ENCODE results near the gene ST14.
"Not testable (repeated sequence)": the region's sequence is repeated elsewhere in the genome, so short reads cannot be mapped to it uniquely, and the experiment has no call there.

The ST14 gene

DNA sequence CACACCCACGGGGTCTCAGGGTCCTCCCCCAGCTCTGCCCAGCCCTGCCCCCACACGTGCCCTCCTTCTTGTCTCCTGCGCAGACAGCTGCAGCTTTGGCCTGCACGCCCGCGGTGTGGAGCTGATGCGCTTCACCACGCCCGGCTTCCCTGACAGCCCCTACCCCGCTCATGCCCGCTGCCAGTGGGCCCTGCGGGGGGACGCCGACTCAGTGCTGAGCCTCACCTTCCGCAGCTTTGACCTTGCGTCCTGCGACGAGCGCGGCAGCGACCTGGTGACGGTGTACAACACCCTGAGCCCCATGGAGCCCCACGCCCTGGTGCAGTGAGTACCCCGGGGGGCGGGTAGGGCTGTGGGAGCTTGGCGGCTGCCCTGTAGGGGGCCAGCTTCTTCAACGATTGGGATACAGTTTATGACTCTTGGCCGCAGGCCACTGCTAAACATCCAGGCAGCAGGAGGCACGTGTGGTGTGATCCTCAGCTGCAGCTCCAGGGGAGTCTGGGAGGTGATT is 30.8 kb downstream of the ST14 start:
- no peak for DNase-seq

DNA sequence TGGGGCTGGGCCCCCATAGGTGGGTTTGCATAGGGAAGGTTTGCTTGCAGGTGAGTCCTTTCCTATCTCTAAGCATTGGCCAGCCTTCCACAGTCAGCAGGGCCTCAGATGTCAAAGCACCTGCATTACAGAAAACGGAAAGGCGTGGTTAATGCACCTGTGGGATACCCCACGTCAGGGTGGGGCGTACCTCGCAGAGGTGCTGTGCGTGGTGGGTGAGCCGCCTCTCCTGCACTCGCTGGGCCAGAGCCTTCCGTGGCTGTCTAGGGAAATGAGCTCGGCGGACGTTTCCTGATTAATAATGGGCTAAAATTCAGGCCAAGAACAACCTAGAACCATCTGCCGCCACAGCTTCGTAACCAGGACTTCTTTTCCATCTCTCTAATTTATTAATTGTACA is 32.3 kb downstream of the ST14 start:
- no peak for DNase-seq

DNA sequence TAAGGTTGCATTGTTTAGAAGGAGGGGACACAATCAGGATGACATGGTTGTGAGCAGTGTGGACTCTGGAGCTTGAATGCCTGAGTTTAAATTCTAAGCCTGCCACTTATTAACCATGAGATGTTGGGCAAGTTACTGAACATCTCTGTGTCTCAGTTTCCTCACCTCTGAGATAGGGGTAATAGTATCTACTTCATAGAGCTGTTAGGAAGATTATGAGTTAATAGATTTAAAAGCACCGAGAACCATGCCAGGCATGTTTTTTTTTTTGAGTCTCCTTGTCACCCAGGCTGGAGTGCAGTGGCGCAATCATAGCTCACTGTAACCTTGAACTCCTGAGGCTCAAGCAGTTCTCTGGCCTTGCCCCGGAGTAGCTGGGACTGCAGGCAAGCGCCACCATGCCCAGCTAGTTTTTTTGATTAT is 33.3 kb downstream of the ST14 start:
- DNase-seq: no peak

DNA sequence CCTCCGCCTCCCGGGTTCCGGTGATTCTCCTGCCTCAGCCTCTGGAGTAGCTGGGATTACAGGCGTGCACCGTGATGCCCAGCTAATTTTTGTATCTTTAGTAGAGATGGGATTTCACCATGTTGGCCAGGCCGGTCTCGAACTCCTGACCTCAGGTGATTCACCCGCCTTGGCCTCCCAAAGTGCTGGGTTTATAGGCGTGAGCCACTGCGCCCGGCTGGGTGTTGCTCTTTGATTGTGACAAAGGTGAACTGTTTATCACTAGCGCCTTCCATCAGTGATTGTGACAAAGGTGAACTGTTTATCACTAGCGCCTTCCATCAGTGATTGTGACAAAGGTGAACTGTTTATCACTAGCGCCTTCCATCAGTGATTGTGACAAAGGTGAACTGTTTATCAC is 34.0 kb downstream of the ST14 start:
- not testable (repeated sequence) for DNase-seq

DNA sequence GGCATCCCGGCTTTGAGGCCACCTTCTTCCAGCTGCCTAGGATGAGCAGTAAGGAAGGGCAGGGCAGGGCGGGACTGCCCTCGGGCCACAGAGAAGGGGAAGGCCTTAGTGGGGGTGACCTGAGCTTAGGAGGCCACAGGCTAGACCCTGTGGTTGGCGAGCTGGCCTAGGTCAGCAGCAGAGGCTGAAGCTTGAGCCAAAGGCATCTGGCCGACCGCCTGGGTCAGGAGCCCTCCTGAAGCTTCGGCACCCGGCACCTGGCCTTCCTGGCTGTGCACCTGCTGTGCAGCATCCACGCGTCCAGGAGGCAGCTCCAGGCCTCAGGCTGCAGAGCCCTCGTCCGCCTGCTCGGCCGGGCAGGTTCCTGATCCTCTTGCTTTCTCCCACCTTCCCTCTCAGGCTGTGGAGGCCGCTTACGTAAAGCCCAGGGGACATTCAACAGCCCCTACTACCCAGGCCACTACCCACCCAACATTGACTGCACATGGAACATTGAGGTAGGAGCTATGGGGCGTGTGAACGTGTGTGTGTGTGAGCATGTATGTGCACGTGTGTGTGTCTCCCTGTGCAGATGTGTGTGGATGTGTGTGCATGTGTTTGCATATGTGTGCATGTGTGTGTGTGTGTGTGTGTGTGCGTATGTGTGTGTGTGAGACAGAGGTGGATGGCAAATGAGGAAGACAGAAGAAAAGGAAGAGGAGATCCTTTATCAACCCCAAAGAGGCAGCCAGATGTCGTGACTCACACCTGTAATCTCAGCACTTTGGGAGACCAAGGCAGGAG is 34.9 kb downstream of the ST14 start:
- DNase-seq: no peak

DNA sequence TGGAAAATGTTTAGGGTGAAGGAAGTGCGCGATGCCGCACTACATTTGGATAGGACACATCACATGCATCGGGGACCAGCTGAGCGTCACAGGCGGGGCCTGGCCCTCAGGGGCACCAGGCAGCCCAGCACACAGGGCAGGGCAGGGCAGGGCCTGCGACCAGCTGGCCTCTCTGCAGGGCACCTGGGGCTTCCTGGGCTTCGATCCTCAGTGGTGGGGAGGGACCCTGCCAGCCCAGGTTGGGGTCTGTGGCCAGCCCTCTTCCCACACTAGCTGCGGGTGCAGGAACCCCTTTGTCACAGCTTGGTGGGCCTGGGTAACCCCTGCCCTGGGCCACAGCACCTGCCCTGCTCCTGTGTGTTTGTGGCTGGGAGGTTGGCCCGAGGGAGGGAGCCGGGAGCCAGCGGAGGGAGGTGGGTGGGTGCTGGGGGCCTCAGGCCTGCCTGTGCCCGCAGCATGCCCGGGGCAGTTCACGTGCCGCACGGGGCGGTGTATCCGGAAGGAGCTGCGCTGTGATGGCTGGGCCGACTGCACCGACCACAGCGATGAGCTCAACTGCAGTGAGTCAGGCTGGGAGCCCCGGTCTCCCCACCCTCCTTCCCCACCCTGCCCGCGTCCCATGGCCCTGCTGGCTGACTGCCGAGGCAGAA is 37.9 kb downstream of the ST14 start:
- no peak for DNase-seq

DNA sequence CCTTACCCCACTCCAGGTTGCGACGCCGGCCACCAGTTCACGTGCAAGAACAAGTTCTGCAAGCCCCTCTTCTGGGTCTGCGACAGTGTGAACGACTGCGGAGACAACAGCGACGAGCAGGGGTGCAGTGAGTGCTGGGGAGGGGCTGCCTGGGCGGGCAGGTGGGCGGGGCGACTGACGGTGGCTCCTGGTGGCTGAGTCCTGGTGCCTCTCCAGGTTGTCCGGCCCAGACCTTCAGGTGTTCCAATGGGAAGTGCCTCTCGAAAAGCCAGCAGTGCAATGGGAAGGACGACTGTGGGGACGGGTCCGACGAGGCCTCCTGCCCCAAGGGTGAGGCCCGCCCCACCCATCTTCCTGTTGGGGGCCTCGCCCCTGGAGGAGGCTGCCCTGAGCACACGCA is 38.7 kb downstream of the ST14 start:
- no peak for DNase-seq

DNA sequence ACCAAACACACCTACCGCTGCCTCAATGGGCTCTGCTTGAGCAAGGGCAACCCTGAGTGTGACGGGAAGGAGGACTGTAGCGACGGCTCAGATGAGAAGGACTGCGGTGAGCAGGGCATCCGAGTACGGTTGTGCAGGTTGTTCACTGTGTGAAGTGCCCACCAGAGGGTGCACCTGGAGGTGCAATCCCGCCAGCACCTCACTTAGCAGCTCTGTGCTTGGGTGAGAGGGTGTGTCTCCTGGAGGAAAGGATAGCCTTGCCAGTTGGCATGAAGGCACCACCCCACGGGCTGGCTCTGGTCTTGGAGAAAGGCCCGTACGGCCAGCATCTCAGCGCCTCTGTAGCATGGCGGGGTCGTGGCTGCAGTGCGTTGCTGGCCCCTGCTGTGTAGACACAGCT is 39.4 kb downstream of the ST14 start:
- no peak for DNase-seq

DNA sequence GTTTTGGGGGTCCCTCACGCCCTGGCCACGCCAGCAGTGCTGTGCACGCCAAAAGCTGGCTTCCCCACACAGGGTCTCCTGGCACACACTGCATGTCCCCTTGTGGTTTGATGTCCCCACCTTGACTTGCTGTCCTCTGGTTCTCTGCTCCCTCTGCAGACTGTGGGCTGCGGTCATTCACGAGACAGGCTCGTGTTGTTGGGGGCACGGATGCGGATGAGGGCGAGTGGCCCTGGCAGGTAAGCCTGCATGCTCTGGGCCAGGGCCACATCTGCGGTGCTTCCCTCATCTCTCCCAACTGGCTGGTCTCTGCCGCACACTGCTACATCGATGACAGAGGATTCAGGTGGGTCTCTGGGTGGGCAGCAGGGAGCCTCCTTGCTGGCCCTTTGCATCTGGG is 40.2 kb downstream of the ST14 start:
- no peak for DNase-seq

DNA sequence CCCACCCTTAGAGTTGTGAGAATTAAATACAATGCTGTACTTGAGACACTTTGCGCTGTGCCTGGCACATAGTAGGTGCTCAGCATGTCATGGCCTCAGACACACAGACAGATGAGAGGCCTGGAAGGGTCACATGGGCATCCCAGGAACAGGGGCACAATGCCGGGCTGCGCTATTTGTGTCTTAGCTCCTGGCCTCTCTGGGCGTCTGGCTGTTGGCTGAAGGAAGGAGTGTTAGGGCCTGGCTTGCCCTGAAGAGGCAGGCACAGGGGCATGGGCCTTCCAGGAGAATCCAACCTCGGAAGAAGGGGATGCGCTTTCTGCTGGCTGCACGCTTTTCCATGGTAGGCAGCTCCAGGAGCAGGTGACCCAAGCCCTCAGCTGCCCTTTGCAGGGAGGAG is 41.4 kb downstream of the ST14 start:
- no peak for DNase-seq

DNA sequence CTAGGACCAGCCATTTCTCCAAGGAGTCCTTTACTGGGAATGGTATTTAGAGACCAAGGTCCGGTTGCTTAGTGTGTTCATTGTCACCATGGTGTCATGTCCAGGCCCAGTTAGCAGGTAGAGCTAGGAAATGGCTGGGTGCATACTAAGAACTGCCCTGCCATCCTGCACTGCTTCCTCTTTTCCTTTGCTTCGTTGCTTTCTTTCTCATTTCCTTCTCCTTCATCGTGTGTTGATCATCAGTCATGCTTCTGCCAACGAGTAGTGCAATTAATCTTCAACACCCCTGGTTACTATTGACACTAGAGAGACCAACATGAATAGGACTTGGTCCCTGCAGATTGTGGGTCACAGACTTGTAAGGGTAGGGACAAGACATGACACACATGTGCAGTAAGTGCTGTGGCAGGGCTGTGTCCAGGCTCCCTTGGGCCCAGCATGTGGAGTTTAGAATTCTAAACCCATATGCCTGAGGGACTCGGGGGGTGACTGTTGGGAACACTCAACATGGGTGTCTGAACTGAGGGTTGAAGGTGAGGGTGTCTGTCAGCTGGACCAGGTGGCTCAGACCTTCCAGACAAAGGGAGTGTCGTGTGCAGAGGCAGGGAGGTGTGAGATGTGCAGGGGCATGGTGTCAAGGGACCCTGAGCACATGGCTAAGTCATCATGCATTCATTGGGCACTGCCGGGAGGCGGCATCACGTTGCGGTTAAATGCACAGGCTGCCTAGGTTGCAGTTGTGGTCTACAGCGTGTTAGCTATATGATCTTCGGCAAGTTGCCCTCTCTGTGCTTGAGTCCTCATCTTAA is 42.6 kb downstream of the ST14 start:
- DNase-seq: no peak

DNA sequence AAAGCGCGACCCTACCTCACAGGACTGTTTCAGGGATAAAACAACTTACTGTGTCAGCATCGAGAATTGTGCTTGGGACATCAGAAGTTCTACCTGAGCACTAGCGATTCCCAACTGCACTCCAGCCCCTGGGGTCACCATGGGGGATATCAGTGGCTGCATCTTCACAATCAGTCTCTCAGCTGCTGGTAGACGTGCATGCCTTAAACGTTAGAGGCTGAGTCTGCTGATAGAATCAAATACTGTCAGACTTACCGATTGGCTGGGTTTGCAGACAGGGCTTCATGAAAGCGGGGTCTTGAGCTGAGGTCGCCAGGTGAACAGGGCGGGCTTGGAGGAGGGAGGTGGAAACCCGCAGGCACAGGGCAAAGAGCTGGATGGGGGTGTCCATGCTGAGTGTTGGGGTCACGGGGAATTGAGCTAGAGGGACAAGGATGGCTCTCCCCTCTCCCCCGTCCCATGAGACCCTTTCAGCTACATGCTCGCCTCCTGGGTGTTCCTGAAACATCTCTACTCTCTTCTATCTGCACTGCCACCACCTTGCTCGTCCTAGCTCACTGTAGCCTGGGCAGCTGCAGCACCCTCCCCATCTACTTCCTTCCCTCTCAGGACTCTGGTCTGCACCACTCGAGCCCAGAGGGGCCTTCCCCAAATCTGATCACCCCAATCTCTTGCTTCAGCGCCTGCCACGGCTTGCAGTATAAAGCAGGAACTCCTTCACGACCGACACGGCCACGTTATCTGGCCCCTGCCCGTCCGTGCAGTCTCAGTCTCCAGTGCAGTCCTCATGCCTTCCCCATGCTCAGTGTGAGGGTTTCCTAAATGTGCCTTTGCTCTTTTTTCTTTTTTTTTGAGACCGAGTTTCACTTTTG is 43.5 kb downstream of the ST14 start:
- DNase-seq: no peak

DNA sequence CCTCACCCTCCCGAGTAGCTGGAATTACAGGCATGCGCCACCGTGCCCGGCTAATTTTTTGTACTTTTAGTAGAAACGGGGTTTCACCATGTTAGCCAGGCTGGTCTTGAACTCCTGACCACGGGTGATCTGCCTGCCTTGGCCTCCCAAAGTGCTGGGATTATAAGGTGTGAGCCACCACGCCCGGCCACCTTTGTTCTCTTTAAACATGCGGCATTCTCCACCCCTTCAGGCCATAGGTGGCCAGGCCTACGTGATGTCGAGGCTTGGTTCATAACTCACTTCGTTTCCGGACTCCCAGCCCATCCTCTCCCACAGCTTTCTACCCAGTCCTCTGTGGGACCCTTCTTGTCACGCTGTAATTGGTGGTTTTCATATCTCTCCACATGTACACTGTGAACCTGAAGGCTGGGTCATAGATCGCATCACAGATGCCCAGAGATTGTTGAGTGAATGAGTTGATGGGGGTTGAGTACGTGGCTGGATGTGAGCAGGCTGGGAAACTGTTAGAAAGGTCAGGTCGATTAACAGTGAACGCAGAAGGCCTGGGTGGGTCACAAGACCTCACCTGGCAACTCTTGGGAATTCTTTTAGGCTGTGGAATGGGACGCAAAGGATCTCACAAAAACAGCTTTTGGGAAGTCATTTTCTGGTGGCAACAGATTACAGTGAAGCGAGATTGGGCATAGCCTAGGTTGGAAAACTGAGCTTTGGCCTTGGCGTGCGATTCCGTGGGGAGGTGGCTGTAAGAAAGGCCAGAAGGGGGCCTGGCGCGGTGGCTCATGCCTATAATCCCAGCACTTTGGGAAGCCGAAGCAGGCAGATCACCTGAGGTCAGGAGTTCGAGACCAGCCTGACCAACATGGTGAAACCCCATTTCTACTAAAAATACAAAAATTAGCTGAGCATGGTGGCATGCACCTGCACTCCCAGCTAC is 44.5 kb downstream of the ST14 start:
- DNase-seq: no peak

DNA sequence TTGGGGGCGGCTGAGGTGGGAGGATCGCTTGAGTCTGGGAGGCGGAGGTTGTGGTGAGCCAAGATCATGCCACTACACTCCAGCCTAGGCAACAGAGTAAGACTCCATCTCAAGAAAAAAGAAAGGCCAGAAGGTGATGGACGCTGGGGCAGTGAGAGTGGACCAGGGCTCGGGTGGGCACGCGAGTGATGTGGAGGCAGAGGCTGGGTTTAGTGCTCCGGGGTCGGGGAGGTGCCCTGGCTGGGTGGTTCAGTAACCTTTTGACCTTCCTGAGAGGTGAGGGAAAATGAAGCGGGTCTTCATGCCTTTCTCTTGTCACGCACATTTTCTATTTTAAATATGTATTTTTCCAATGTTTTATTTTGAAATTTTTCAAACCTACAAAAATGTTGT is 45.1 kb downstream of the ST14 start:
- no peak for DNase-seq

DNA sequence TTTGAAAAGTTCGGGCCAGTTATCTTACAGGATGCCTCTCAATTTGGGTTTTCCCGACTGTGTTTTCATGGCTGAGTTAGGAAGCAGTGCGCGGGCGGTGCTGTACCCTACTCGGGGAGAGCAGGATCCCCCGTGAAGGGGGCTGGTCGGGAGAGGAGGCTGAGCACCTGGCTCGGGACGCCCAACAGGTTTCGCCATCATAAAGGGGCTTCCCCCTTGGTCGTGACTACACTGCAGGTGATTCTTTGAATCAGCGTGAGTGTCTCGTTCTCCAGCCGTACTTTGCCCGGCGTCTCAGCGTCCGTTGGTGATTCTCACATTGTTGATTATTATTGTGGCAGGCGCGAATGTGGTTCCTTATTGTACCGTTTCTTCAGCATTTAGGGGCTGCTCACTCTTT is 46.6 kb downstream of the ST14 start:
- DNase-seq: no peak

DNA sequence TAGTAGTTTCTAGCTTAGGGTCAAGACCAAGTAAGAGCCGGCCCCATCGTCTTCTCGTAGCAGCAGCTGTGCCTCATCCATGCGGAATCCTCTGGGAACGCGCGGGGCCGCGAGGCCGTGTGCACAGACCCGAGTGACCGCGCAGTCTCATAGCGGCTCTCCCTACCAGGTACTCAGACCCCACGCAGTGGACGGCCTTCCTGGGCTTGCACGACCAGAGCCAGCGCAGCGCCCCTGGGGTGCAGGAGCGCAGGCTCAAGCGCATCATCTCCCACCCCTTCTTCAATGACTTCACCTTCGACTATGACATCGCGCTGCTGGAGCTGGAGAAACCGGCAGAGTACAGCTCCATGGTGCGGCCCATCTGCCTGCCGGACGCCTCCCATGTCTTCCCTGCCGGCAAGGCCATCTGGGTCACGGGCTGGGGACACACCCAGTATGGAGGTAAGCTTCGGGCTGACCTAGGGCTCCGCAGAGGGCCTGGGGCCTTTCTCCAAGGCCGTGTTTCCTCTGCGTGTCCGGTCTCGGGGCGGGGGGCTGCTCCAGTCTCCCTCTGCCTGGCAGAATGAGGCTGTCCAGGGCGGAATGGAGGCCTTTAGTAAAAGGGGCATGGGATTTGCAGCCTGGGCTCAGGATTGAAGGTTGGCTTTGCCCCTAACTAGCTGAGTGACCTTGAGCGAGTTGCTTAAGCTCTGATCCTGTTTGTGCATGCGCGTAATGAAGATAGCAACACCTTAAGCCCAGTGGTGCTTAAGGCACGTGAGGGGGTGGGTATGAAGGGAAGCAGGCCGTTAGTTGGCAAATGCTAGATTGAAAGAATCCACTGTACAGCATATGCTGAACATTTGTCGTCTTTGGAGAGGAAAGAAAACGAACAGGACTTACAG is 48.9 kb downstream of the ST14 start:
- DNase-seq: no peak

DNA sequence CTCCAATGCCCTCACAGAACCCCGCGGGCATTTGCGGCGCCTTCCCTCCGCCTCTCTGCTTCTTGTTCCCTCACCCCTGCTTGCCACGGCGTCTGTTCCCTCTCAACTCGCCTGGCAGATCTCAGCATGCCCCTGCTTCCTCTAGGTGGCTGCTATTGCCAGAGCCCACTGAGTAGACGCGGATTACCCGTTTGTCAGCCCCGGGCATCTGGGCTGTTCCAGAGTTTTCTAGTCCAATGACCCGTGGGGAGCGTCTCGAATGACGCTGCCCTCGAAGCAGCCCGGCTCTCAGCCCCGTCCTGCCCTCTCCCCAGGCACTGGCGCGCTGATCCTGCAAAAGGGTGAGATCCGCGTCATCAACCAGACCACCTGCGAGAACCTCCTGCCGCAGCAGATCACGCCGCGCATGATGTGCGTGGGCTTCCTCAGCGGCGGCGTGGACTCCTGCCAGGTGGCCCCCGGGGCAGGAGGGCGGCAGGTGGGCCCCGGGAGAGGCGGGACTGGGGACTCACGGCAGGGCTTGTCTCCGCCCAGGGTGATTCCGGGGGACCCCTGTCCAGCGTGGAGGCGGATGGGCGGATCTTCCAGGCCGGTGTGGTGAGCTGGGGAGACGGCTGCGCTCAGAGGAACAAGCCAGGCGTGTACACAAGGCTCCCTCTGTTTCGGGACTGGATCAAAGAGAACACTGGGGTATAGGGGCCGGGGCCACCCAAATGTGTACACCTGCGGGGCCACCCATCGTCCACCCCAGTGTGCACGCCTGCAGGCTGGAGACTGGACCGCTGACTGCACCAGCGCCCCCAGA is 49.7 kb downstream of the ST14 start:
- DNase-seq: no peak

DNA sequence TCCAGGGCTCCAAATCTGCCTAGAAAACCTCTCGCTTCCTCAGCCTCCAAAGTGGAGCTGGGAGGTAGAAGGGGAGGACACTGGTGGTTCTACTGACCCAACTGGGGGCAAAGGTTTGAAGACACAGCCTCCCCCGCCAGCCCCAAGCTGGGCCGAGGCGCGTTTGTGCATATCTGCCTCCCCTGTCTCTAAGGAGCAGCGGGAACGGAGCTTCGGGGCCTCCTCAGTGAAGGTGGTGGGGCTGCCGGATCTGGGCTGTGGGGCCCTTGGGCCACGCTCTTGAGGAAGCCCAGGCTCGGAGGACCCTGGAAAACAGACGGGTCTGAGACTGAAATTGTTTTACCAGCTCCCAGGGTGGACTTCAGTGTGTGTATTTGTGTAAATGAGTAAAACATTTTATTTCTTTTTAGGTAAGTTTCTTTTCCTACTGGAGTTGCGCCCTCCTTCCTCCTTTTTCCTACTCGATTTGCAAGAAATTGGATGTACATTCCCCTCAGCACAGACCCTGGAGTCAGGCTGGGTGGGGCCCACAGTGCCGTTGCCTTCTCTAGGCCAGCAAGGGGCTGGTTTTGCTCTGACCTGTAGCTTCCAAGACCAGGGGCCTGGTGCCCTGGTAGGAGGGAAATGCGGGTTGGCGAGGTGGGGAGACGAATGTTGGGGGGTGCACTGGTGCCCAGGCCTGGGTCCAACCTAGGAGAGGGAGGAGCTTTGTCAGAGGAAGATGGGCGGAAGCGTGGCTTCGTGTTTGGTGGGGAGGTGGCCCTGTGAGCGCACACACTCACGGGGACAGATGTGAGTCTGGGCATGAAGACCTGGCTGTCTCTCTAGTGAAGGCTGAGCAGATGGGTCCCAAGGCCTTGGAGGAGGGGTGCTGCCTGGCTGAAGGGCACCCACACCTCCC is 50.6 kb downstream of the ST14 start:
- DNase-seq: no peak

DNA sequence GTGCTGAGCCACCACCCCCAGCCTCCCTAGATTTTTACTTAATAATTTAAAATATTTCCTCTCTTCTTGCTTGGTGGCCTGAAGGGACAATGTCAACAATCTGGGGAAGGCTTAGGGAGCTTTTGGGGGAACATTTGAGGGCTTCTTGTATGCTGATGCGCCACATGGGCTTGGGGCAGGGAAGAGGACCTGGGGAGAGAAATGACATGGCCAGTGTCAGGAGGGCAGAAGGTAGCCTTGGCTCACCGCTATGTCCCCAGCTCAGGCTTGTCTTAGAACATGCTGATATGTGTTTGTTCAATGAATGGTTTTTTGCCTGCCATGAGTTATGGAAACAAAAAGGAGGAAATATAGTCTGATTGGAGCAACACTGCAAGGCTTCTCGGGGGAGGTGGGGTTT is 51.6 kb downstream of the ST14 start:
- DNase-seq: no peak

Measured in NCI-H2171 (cell line).